Measurements from ENCODE around the gene ZNF777. TPM values are rescaled to one million over a fixed set of nuclear protein-coding genes. Genes with fewer than 3 reads are reported as not detected.

The ZNF777 gene
- total RNA-seq, 1 donor from 2014 or later, result 15.1 TPM

DNA sequence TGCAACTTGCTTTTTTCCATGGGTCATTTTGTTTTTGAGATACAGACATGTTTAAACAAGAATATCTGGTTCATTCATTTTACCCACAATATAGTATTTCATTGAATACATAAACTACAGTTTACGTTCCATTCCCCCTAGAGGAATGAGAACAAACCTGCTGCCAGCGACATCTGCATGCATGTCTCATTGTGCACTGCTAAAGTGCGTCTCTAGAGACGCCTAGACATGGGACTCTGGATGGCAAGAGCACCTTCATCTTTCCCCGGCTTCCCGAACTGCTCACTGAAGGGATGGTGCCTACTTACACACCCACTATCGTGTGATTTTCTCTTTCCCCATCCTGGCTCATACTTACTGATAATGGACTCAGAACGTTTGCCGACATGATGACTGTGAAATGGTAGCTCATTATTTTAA is 1.2 kb upstream of the ZNF777 start:
- H3K36me3 Mint-ChIP-seq (ENCODE audit: low read depth), result peaks cover 1% of the 10 kb centered on the region
- H3K4me3 Mint-ChIP-seq (ENCODE audit: unreplicated experiment), result no peak overlapping the region
- no peak overlapping the region for H3K27ac Mint-ChIP-seq (ENCODE audit: unreplicated experiment)
- H3K27me3 Mint-ChIP-seq (ENCODE audit: low read depth), result no peaks in the 10 kb centered on the region
- TF ChIP-seq, protein P1, sequence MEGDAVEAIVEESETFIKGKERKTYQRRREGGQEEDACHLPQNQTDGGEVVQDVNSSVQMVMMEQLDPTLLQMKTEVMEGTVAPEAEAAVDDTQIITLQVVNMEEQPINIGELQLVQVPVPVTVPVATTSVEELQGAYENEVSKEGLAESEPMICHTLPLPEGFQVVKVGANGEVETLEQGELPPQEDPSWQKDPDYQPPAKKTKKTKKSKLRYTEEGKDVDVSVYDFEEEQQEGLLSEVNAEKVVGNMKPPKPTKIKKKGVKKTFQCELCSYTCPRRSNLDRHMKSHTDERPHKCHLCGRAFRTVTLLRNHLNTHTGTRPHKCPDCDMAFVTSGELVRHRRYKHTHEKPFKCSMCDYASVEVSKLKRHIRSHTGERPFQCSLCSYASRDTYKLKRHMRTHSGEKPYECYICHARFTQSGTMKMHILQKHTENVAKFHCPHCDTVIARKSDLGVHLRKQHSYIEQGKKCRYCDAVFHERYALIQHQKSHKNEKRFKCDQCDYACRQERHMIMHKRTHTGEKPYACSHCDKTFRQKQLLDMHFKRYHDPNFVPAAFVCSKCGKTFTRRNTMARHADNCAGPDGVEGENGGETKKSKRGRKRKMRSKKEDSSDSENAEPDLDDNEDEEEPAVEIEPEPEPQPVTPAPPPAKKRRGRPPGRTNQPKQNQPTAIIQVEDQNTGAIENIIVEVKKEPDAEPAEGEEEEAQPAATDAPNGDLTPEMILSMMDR (IDR thresholded peaks at IDR 0.05), result no peak
- peaks cover 14% of the 10 kb centered on the region for H3K9me3 Mint-ChIP-seq (ENCODE audit: low read depth)
- H3K4me1 Mint-ChIP-seq (ENCODE audit: low read depth), result peaks cover 16% of the 10 kb centered on the region
- DNase-seq (ENCODE audit: low spot score), result no peak

DNA sequence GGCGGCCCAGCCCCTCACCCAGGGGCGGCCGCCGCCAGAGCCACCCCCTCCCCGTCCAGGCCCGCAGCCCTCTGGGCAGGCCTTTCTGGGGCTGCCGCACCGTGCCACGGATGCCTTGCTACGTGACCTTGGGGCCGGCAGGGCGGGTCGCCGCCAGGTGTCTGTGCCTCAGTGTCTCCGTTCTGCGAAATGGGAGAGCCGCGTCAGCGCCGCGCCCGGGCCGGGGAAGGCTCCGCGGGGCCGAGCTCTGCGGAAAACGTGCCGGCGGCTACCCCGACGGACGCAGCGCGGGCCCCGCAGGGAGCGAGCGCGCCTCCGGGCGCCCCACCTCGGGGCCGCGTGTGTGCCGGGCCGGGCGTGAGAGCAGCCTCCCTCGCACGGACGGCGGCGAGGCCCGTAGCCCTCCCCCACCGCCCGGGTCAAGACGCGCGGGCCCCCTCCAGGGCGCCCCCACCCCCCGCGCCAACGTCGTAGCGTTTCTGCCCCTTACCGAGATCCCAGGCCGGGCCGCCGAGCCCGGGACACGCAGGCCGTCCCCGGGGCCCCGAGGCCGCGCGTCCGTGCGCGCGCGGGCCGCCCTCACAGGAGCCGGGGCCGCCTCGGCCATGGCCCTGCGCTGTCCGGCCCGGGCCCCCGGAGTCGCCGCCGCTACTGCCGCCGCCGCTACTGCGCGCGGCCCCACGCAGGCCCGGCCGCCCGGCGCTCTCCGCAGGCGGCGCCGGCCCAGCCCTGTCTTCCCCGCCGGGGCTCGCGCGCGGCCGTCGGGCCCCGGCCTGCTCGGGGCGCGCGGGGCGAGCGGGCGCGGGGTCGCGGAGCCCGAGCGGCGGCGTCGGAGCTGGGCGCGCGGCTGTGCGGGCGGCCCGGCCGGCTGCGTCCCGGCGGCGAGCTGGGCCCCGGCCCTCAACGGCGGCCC is 1.1 kb downstream of the ZNF777 start:
- Mint-ChIP-seq H3K4me1 (ENCODE audit: low read depth) (peaks cover 16% of the 10 kb centered on the region), H3K36me3 (ENCODE audit: low read depth) (peaks cover 5% of the 10 kb centered on the region), H3K27me3 (ENCODE audit: low read depth) (no peaks in the 10 kb centered on the region), H3K9me3 (ENCODE audit: low read depth) (no peaks in the 10 kb centered on the region), H3K27ac (ENCODE audit: unreplicated experiment) (no peak overlapping the region), H3K4me3 (ENCODE audit: unreplicated experiment) (peak overlapping the region; percentile 25)
- no peak for DNase-seq (ENCODE audit: low spot score)
- TF ChIP-seq, protein P1 (IDR thresholded peaks at IDR 0.05), result no peak

DNA sequence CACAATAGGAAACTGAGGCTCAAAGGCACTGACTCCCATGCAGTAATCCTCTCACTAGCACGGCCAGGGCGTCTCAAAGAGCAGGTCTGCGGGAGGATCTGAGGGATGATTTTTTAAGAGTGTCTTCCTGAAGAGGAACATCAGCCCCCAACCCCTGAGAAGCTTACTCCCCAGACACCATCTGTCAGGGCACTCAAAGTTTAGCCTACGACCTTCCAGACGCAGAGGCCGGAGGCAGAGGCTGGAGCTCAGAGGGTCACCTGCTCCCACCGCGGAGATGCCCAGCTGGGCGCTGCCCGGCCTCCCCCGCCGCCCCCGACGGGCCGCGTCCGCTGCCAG is 1.7 kb downstream of the ZNF777 start:
- no peak for DNase-seq (ENCODE audit: low spot score)
- Mint-ChIP-seq H3K9me3 (ENCODE audit: low read depth) (no peaks in the 10 kb centered on the region), H3K4me3 (ENCODE audit: unreplicated experiment) (peak overlapping the region; percentile 66), H3K4me1 (ENCODE audit: low read depth) (peaks cover 16% of the 10 kb centered on the region), H3K36me3 (ENCODE audit: low read depth) (peaks cover 7% of the 10 kb centered on the region), H3K27me3 (ENCODE audit: low read depth) (no peaks in the 10 kb centered on the region), H3K27ac (ENCODE audit: unreplicated experiment) (peak overlapping the region; percentile 70)
- TF ChIP-seq, protein P1 (IDR thresholded peaks at IDR 0.05), result no peak

DNA sequence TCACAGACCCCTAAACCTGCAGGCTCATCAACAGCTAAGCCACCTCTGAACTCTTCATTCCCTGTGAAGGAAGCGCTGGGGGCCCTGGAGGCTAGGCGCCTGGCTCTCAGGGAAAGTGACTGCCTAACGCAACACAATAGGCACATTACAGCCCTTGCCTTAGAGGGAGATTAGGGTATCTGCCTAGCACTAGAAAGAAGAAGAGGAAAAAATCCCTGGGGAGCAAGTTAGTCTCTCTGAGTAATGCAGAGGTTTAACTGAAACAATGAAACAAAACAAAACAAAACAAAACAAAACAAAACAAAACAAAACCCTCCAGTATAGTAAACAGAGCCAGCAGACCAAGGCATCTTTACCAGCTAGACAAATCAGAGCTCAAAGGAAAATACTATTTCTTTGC is 2.6 kb downstream of the ZNF777 start:
- H3K9me3 Mint-ChIP-seq (ENCODE audit: low read depth), result no peaks in the 10 kb centered on the region
- H3K27ac Mint-ChIP-seq (ENCODE audit: unreplicated experiment), result no peak overlapping the region
- DNase-seq (ENCODE audit: low spot score), result no peak
- H3K4me1 Mint-ChIP-seq (ENCODE audit: low read depth), result peaks cover 16% of the 10 kb centered on the region
- TF ChIP-seq, protein P1 (IDR thresholded peaks at IDR 0.05), result no peak
- H3K27me3 Mint-ChIP-seq (ENCODE audit: low read depth), result no peaks in the 10 kb centered on the region
- H3K4me3 Mint-ChIP-seq (ENCODE audit: unreplicated experiment), result peak overlapping the region; percentile 37
- peaks cover 11% of the 10 kb centered on the region for H3K36me3 Mint-ChIP-seq (ENCODE audit: low read depth)

DNA sequence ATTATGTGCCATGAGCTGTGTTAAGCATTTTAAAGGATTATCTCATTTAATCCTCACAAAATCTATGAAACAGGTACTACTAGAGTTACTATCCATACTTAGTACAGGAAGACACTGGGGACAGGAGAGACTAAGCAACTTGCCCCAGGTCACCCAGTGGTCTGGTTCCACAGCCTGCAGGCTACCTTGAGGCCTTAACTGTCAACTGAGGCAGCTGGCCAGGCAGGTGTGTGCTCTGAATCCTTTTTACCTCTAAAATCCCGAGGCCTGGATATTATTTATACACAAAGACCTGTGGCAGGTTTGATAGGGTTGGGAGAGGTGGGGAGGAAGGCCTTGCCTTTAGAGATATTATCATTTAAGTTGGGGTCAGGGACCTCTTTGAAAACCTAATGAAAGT is 3.1 kb downstream of the ZNF777 start:
- H3K27ac Mint-ChIP-seq (ENCODE audit: unreplicated experiment), result no peak overlapping the region
- H3K36me3 Mint-ChIP-seq (ENCODE audit: low read depth), result peaks cover 11% of the 10 kb centered on the region
- no peaks in the 10 kb centered on the region for H3K9me3 Mint-ChIP-seq (ENCODE audit: low read depth)
- TF ChIP-seq, protein P1 (IDR thresholded peaks at IDR 0.05), result no peak
- no peak overlapping the region for H3K4me3 Mint-ChIP-seq (ENCODE audit: unreplicated experiment)
- H3K27me3 Mint-ChIP-seq (ENCODE audit: low read depth), result no peaks in the 10 kb centered on the region
- peaks cover 16% of the 10 kb centered on the region for H3K4me1 Mint-ChIP-seq (ENCODE audit: low read depth)
- no peak for DNase-seq (ENCODE audit: low spot score)

All from chondrocyte (in vitro differentiated cells).